Gastrocnemius medialis (tissue), 4 donors: ENCODE measurements around the gene LRRC19. TPM values are rescaled to one million over a fixed set of nuclear protein-coding genes. Genes with fewer than 3 reads are reported as not detected.

Source experiments
- ATAC-seq, 2 donors: fragments of 150-250 bp; one replicate each; pipeline ENCODE4 v1.9.1; 2016
- DNase-seq, 2 donors: peaks; one replicate each; pipeline ENCODE4 v3.0.0-alpha.2; 2019
- H3K27ac ChIP-seq, 4 donors: fragments of 200-600 bp; sonication (generic); 1 replicate in 1 of 4; 2 replicates in 3 of 4; pipeline ENCODE4 v1.5.1; 2016 to 2018; ENCODE audit warnings: mild to moderate bottlenecking in 2 of 4, moderate library complexity in 1 of 4
- H3K27me3 ChIP-seq, 3 donors: fragments of 200-600 bp; sonication (generic) in 2 of 3; 1 replicate in 1 of 3; 2 replicates in 2 of 3; pipeline versions ENCODE4 v1.5.1 to v1.6.0; 2016 to 2019; ENCODE audit warnings: mild to moderate bottlenecking in 1 of 3, moderate library complexity in 1 of 3
- H3K36me3 ChIP-seq, 2 donors: fragments of 200-600 bp; sonication (generic) in 1 of 2; one replicate each; pipeline ENCODE4 v1.5.1; 2017 to 2018
- H3K4me1 ChIP-seq, 2 donors: fragments of 200-600 bp; sonication (generic) in 1 of 2; one replicate each; pipeline ENCODE4 v1.5.1; 2016 to 2017; ENCODE audit warnings: mild to moderate bottlenecking in 2 of 2
- H3K4me3 ChIP-seq, 4 donors: fragments of 200-600 bp; sonication (generic) in 3 of 4; 1 replicate in 1 of 4; 2 replicates in 3 of 4; pipeline ENCODE4 v1.5.1; 2016 to 2019; ENCODE audit warnings: mild to moderate bottlenecking in 2 of 4
- H3K9me3 ChIP-seq, 3 donors: fragments of 200-600 bp; sonication (generic) in 2 of 3; 1 replicate in 1 of 3; 2 replicates in 2 of 3; pipeline ENCODE4 v1.5.1; 2016 to 2019
- CTCF ChIP-seq, 5 experiments: fragments of 450-650 bp in 3 of 5; fragments of 200-600 bp in 2 of 5; sonication (generic) in 2 of 5; IDR thresholded peaks in 4 of 5; conservative IDR thresholded peaks in 1 of 5; 1 replicate in 4 of 5; 2 replicates in 1 of 5; pipeline ENCODE4 v1.5.1; 2016 to 2019; ENCODE audit warnings: antibody characterized with exemption in 5 of 5, mild to moderate bottlenecking in 3 of 5, moderate library complexity in 3 of 5
- POLR2A ChIP-seq, 2 donors: fragments of 450-650 bp; IDR thresholded peaks; one replicate each; pipeline ENCODE4 v1.6.1; 2017; ENCODE audit warnings: antibody characterized with exemption in 2 of 2, mild to moderate bottlenecking in 2 of 2, moderate library complexity in 2 of 2
- in situ Hi-C, 4 donors: fragments of 200-750 bp; cut with MboI; loops; one replicate each; pipeline versions ENCODE4 v1.15.0 to v1.8.0; 2017; ENCODE audit warnings: low sequenced_read_pairs in 4 of 4
- intact Hi-C: fragments of 100-400 bp; cut with DNase I; formaldehyde crosslinking; loops from one replicate; pipeline ENCODE4 v1.15.1; 2023; ENCODE audit warnings: low total_unique reads
- total RNA-seq, 4 donors: library from RNA; depleted of rRNA; stranded (reverse); fragments of >200 nt; gene quantifications; one replicate each; pipeline versions ENCODE4 v1.1.0 to v1.2.3, GENCODE V29; 2016

LRRC19 gene
- total RNA-seq, 4 donors from 2014 or later, result 0.22 TPM; not detected in 3

- in situ Hi-C loops, result loop anchor here in 1 of 4 donors (10.0 kb wide), 1 partner anchor 621 kb away; the partner anchor contains the start of gene C9orf72
- TF ChIP-seq CTCF (IDR thresholded peaks at IDR 0.05 in 4 of 5, conservative IDR thresholded peaks at IDR 0.05 in 1 of 5) (no peak), POLR2A (IDR thresholded peaks at IDR 0.05) (no peak)
- Histone ChIP-seq H3K36me3 (no peaks in the 10 kb centered on the region), H3K4me1 (peaks cover 14 to 18% of the 10 kb centered on the region in 2 donors), H3K9me3 (no peaks in the 10 kb centered on the region), H3K27ac (no peak overlapping the region), H3K27me3 (no peaks in the 10 kb centered on the region), H3K4me3 (no peak overlapping the region)
- DNase-seq, result no peak
- intact Hi-C loops, result loop anchor here (10.0 kb wide), 1 partner anchor 421 kb away; no protein-coding TSS in a partner anchor
- no peak for ATAC-seq
These were observed 51.4 kb downstream of the LRRC19 start for GRCh38 chr9:26954050-26954508.

GRCh38 chr9:26951794-26952193 lies 53.7 kb downstream of the LRRC19 start:
- no peak for DNase-seq
- ATAC-seq, result no peak
- no peaks in the 10 kb centered on the region for H3K27me3 ChIP-seq
- no peak for TF ChIP-seq POLR2A (IDR thresholded peaks at IDR 0.05)
- TF ChIP-seq CTCF (IDR thresholded peaks at IDR 0.05 in 4 of 5, conservative IDR thresholded peaks at IDR 0.05 in 1 of 5), result no peak
- in situ Hi-C loops (loop anchor here in 1 of 4 donors (10.0 kb wide), 1 partner anchor 623 kb away; the partner anchor contains the start of gene C9orf72), intact Hi-C loops (loop anchor here (10.0 kb wide), 1 partner anchor 423 kb away; no protein-coding TSS in a partner anchor)
- no peaks in the 10 kb centered on the region for H3K9me3 ChIP-seq
- no peaks in the 10 kb centered on the region for H3K36me3 ChIP-seq
- H3K4me1 ChIP-seq, result peaks cover 12 to 17% of the 10 kb centered on the region in 2 donors
- no peak overlapping the region for H3K27ac ChIP-seq
- no peak overlapping the region for H3K4me3 ChIP-seq

DNA sequence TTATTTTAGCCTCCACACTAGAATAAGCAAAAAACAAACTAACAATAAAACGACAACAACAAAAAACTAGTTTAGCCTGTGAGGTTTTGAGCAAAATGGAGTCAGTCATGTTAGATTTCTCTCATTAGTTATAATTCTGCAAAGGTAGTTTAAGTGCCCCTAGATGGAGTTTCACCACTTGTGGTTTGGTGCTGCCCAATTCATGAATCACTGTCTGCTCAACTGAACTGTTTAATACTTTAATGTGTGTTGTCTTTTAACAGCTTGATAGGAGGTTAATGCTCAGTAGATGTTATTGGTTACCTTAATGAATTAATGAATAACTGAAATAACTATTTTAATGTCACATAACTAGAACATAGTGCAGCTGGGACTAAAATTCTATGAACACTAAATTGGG lies 55.0 kb downstream of the LRRC19 start:
- in situ Hi-C loops (loop anchor here in 1 of 4 donors (10.0 kb wide), 1 partner anchor 624 kb away; the partner anchor contains the start of gene C9orf72), intact Hi-C loops (loop anchor here (10.0 kb wide), 1 partner anchor 424 kb away; no protein-coding TSS in a partner anchor)
- no peak overlapping the region for H3K27ac ChIP-seq
- H3K27me3 ChIP-seq, result no peaks in the 10 kb centered on the region
- H3K36me3 ChIP-seq, result no peaks in the 10 kb centered on the region
- ATAC-seq (no peak), DNase-seq (no peak)
- H3K4me1 ChIP-seq, result peaks cover 18% of the 10 kb centered on the region in 2 donors
- no peaks in the 10 kb centered on the region for H3K9me3 ChIP-seq
- TF ChIP-seq CTCF (IDR thresholded peaks at IDR 0.05 in 4 of 5, conservative IDR thresholded peaks at IDR 0.05 in 1 of 5) (no peak), POLR2A (IDR thresholded peaks at IDR 0.05) (no peak)
- no peak overlapping the region for H3K4me3 ChIP-seq

- TF ChIP-seq POLR2A (IDR thresholded peaks at IDR 0.05) (no peak), CTCF (IDR thresholded peaks at IDR 0.05 in 4 of 5, conservative IDR thresholded peaks at IDR 0.05 in 1 of 5) (no peak)
- H3K36me3 ChIP-seq, result no peaks in the 10 kb centered on the region
- H3K9me3 ChIP-seq, result no peaks in the 10 kb centered on the region
- ATAC-seq, result no peak
- no peaks in the 10 kb centered on the region for H3K27me3 ChIP-seq
- no peak overlapping the region for H3K4me3 ChIP-seq
- in situ Hi-C loops, result loop anchor here in 3 of 4 donors (10.0 to 25.0 kb wide), 3 partner anchors 65 to 625 kb away; partner anchors contain the start of gene C9orf72 (in 3 of the 3)
- intact Hi-C loops, result loop anchor here (5.0 to 10.0 kb wide), 3 partner anchors 425 to 625 kb away; partner anchors contain the start of gene C9orf72
- no peak overlapping the region for H3K27ac ChIP-seq
- peaks cover 19 to 24% of the 10 kb centered on the region in 2 donors for H3K4me1 ChIP-seq
- DNase-seq, result no peak
These were observed 55.8 kb downstream of the LRRC19 start for GRCh38 chr9:26949637-26950069.
